ENCODE measurements around the gene GLP2R.

DNA sequence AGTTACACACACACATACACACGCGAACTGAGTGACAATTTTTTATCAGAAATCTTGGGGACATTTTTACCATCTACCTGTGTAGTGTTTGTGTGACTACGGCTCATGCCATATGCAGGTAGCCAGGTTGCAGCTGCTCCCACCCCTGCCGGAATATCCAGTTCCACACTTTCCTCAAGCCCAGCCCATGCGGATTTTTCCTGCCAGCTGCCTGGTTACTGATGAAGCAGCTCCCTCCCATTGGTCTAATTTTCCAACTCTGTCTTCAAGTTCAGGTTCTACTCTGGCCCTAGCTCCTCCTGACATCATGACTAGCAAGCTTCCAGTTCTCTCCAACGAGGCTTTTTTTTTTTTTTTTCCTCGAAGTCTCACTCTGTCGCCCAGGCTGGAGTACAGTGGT is 8.6 kb upstream of the GLP2R start:
- TF ChIP-seq POLR2AphosphoS5 (IDR thresholded peaks at IDR 0.05; ENCODE audit: low read depth): no peak
- TF ChIP-seq, protein P1, sequence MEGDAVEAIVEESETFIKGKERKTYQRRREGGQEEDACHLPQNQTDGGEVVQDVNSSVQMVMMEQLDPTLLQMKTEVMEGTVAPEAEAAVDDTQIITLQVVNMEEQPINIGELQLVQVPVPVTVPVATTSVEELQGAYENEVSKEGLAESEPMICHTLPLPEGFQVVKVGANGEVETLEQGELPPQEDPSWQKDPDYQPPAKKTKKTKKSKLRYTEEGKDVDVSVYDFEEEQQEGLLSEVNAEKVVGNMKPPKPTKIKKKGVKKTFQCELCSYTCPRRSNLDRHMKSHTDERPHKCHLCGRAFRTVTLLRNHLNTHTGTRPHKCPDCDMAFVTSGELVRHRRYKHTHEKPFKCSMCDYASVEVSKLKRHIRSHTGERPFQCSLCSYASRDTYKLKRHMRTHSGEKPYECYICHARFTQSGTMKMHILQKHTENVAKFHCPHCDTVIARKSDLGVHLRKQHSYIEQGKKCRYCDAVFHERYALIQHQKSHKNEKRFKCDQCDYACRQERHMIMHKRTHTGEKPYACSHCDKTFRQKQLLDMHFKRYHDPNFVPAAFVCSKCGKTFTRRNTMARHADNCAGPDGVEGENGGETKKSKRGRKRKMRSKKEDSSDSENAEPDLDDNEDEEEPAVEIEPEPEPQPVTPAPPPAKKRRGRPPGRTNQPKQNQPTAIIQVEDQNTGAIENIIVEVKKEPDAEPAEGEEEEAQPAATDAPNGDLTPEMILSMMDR (IDR thresholded peaks at IDR 0.05; ENCODE audit: insufficient read depth, low read length): no peak
